Naive thymus-derived CD8-positive, alpha-beta T cell (primary cell): ENCODE measurements around the gene TRAPPC2B. TPM values are rescaled to one million over a fixed set of nuclear protein-coding genes. Genes with fewer than 3 reads are reported as not detected.

ENCODE experiments used
- ATAC-seq, 2 donors: fragments of 150-1000 bp; cut with Tn5 transposase in 1 of 2; sonication (Bioruptor Pico), chemical (Tn5 transposase) in 1 of 2; 1 replicate in 1 of 2; 2 replicates in 1 of 2; pipeline ENCODE4 v1.10.0; 2021; ENCODE audit warnings: mild to moderate bottlenecking in 2 of 2, moderate library complexity in 2 of 2
- POLR2A ChIA-PET: fragments of 350-600 bp; sonication (Branson Sonifier 250); formaldehyde crosslinking; loops from one replicate; lab custom pipeline; 2021; ENCODE audit warnings: antibody characterized with exemption; lab: Charles Lee
- DNase-seq, 10 donors: peaks; one replicate each; pipeline versions ENCODE4 v3.0.0 to v3.0.0-alpha.2; 2020 to 2022
- H3K27ac Mint-ChIP-seq, 10 donors: one replicate each; pipeline ENCODE4 v1.8.0; 2020 to 2022; ENCODE audit warnings: mild to moderate bottlenecking in 10 of 10, mixed read lengths in 10 of 10, moderate library complexity in 4 of 10, inconsistent platforms in 1 of 10
- H3K27me3 Mint-ChIP-seq, 5 donors: one replicate each; pipeline ENCODE4 v1.8.0; 2021 to 2022; ENCODE audit warnings: mixed read lengths in 5 of 5
- H3K36me3 Mint-ChIP-seq, 3 donors: one replicate each; pipeline ENCODE4 v1.8.0; 2020 to 2022; ENCODE audit warnings: mixed read lengths in 3 of 3, mild to moderate bottlenecking in 2 of 3, inconsistent platforms in 1 of 3
- H3K4me1 Mint-ChIP-seq, 4 donors: one replicate each; pipeline ENCODE4 v1.8.0; 2021 to 2022; ENCODE audit warnings: mixed read lengths in 4 of 4
- H3K4me3 Mint-ChIP-seq, 10 donors: one replicate each; pipeline ENCODE4 v1.8.0; 2020 to 2022; ENCODE audit warnings: mild to moderate bottlenecking in 10 of 10, mixed read lengths in 10 of 10, moderate library complexity in 6 of 10, inconsistent platforms in 1 of 10
- H3K9me3 Mint-ChIP-seq, 9 donors: one replicate each; pipeline ENCODE4 v1.8.0; 2020 to 2022; ENCODE audit warnings: mixed read lengths in 9 of 9, mild to moderate bottlenecking in 3 of 9, inconsistent platforms in 1 of 9, moderate library complexity in 1 of 9
- polyA plus RNA-seq, 3 donors: library from polyadenylated mRNA; unstranded; fragments of 300-500 nt; fragmentation: Illumina TruSeq; gene quantifications; one replicate each; pipeline ENCODE4 v1.2.3, GENCODE V29; 2021
- total RNA-seq, 8 experiments: library from RNA in 2 of 8; stranded (reverse) in 2 of 8; gene quantifications; one replicate each; pipeline ENCODE4 v1.2.3 and lab custom pipeline; 2021 to 2026

Gene TRAPPC2B
- total and polyA plus RNA-seq, 5 experiments from 2014 or later: 12.2 to 20.5 (median 15.6) TPM

DNA sequence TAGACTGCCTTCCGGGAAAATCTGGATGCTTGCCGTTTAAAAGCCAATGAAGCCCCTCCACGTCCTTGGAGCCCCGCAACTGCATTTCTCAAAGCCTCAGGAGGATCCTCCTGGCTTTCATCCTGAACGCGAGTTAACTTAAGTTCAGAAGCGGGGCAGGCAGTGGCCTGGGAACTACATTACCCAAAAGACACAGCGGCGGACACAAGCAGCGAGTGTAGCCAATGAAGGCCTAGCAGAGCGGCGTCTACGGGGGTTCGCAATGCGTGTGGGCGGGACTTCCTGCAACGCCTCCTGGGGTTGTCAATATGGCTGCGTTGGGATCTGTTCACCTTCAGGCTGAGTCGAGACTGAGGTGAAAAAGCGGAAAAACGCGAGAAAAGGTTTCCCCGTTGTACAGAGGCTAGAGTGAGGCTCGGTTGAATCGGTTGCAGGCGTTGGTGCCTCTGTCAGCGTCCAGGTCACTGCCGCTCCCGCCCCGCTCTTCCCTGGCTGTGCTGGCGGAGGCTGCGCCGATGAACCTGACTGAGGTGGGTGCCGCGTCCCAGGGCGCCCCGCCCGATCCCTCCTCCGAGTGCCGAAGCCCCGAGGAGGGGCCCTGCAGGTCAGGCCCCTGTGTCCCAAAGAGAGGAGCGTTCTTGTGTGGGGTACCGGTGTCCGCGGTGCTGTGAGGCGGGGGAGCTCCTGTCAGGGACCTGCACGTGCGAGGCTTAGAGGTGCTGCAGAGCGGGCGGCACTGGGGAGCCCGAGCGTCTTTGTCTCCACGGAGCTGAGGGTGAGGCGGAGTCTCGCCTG, 47.7 kb downstream of the TRAPPC2B start, which contains the start of gene ZNF17:
ZNF17 (plus strand) TSS at position 285 of the 795 bp plus-strand sequence. CDS start 2,455 bp downstream, outside the sequence.
- peaks cover 0 to 23% (median 14%) of the 10 kb centered on the region in 9 donors for H3K9me3 Mint-ChIP-seq
- H3K27me3 Mint-ChIP-seq: no peaks in the 10 kb centered on the region
- POLR2A ChIA-PET: interaction anchor here (0.6 to 0.8 kb wide), 3 partner anchors 18 to 36 kb away, joined by 3 to 5 read pairs (median 3); partner anchors contain the start of gene ZNF548
- ATAC-seq: peak; percentile 99 to 100
- peaks cover 27 to 48% (median 34%) of the 10 kb centered on the region in 4 donors for H3K4me1 Mint-ChIP-seq
- H3K27ac Mint-ChIP-seq: peak within 1 kb of the TSS; percentile 85 to 97 (median 94)
- peak within 1 kb of the TSS; percentile 92 to 97 (median 95) for H3K4me3 Mint-ChIP-seq
- DNase-seq: peak; percentile 81 to 96 (median 90)
- H3K36me3 Mint-ChIP-seq: peaks cover 16 to 40% (median 38%) of the 10 kb centered on the region in 3 donors

Other genes with a start within 250 kb of the TRAPPC2B start
- gene USP29, start 243.6 kb upstream of the TRAPPC2B start, total RNA-seq: not detected
- gene USP29, start 243.6 kb upstream of the TRAPPC2B start, polyA plus RNA-seq: not detected
- not detected for gene ZIM3, start 218.3 kb upstream of the TRAPPC2B start, total RNA-seq
- not detected for gene ZIM3, start 218.3 kb upstream of the TRAPPC2B start, polyA plus RNA-seq
- gene DUXA, start 196.1 kb upstream of the TRAPPC2B start, total RNA-seq: not detected
- not detected for gene DUXA, start 196.1 kb upstream of the TRAPPC2B start, polyA plus RNA-seq
- 10 to 100 TPM; 77.4 to 77.6 TPM for gene ZNF264, start 172.1 kb upstream of the TRAPPC2B start, total RNA-seq
- 10 to 100 TPM; 21.7 to 30.6 (median 29.2) TPM for gene ZNF264, start 172.1 kb upstream of the TRAPPC2B start, polyA plus RNA-seq
- 1 to 10 TPM; 1.0 to 2.0 TPM for gene AURKC, start 132.5 kb upstream of the TRAPPC2B start, total RNA-seq
- not detected for gene AURKC, start 132.5 kb upstream of the TRAPPC2B start, polyA plus RNA-seq
- 10 to 100 TPM; 22.3 to 24.3 TPM for gene ZNF805, start 122.9 kb upstream of the TRAPPC2B start, total RNA-seq
- 1 to 10 TPM; 3.2 to 3.8 (median 3.6) TPM for gene ZNF805, start 122.9 kb upstream of the TRAPPC2B start, polyA plus RNA-seq
- gene ZNF460, start 83.1 kb upstream of the TRAPPC2B start, total RNA-seq: 10 to 100 TPM; 74.4 to 85.3 TPM
- gene ZNF460, start 83.1 kb upstream of the TRAPPC2B start, polyA plus RNA-seq: 1 to 10 TPM; 5.4 to 9.4 (median 6.0) TPM
- 10 to 100 TPM; 13.1 to 13.7 TPM for gene ZNF543, start 43.1 kb upstream of the TRAPPC2B start, total RNA-seq
- gene ZNF543, start 43.1 kb upstream of the TRAPPC2B start, polyA plus RNA-seq: 1 to 10 TPM in 2 of 3 donors, under 1 TPM in 1; 0.98 to 6.4 (median 2.7) TPM
- 10 to 100 TPM; 17.2 TPM for gene ZNF304, start 12.3 kb upstream of the TRAPPC2B start, total RNA-seq
- 1 to 10 TPM; 1.5 to 3.3 (median 1.7) TPM for gene ZNF304, start 12.3 kb upstream of the TRAPPC2B start, polyA plus RNA-seq
- 1 to 10 TPM; 7.3 to 7.4 TPM for gene ZNF547, start within 50 bp of the TRAPPC2B start, total RNA-seq
- 1 to 10 TPM in 1 of 3 donors, under 1 TPM in 2; 0.28 to 1.2 (median 0.34) TPM for gene ZNF547, start within 50 bp of the TRAPPC2B start, polyA plus RNA-seq
- gene ZNF548, start 26.3 kb downstream of the TRAPPC2B start, total RNA-seq: 10 to 100 TPM; 91.9 to 96.6 TPM
- gene ZNF548, start 26.3 kb downstream of the TRAPPC2B start, polyA plus RNA-seq: 10 to 100 TPM; 11.8 to 16.5 (median 12.2) TPM
- gene ZNF17, start 47.6 kb downstream of the TRAPPC2B start, total RNA-seq: 10 to 100 TPM; 23.9 to 27.1 TPM
- 1 to 10 TPM; 2.9 to 5.8 (median 4.5) TPM for gene ZNF17, start 47.6 kb downstream of the TRAPPC2B start, polyA plus RNA-seq
- 10 to 100 TPM; 19.4 to 20.3 TPM for gene ZNF749, start 71.8 kb downstream of the TRAPPC2B start, total RNA-seq
- 10 to 100 TPM in 2 of 3 donors, 1 to 10 TPM in 1; 8.6 to 35.4 (median 22.2) TPM for gene ZNF749, start 71.8 kb downstream of the TRAPPC2B start, polyA plus RNA-seq
- 1 to 10 TPM; 1.4 to 2.2 TPM for gene VN1R1, start 93.6 kb downstream of the TRAPPC2B start, total RNA-seq
- under 1 TPM; 0.17 to 0.32 (median 0.20) TPM for gene VN1R1, start 93.6 kb downstream of the TRAPPC2B start, polyA plus RNA-seq
- 10 to 100 TPM; 20.9 to 23.8 TPM for gene ZNF772, start 114.0 kb downstream of the TRAPPC2B start, total RNA-seq
- 1 to 10 TPM; 2.6 to 3.4 (median 2.9) TPM for gene ZNF772, start 114.0 kb downstream of the TRAPPC2B start, polyA plus RNA-seq
- gene ZNF419, start 124.2 kb downstream of the TRAPPC2B start, total RNA-seq: 10 to 100 TPM; 29.2 to 31.2 TPM
- gene ZNF419, start 124.2 kb downstream of the TRAPPC2B start, polyA plus RNA-seq: 10 to 100 TPM in 1 of 3 donors, 1 to 10 TPM in 2; 5.6 to 12.3 (median 5.8) TPM
- gene ZNF773, start 136.4 kb downstream of the TRAPPC2B start, total RNA-seq: 10 to 100 TPM; 25.2 to 30.9 TPM
- 10 to 100 TPM in 1 of 3 donors, 1 to 10 TPM in 2; 8.7 to 18.6 (median 8.9) TPM for gene ZNF773, start 136.4 kb downstream of the TRAPPC2B start, polyA plus RNA-seq
- 10 to 100 TPM; 24.7 to 25.5 TPM for gene ZNF549, start 163.8 kb downstream of the TRAPPC2B start, total RNA-seq
- gene ZNF549, start 163.8 kb downstream of the TRAPPC2B start, polyA plus RNA-seq: 1 to 10 TPM; 6.3 to 9.1 (median 8.6) TPM
- 10 to 100 TPM; 49.5 to 51.1 TPM for gene ZNF550, start 196.3 kb downstream of the TRAPPC2B start, total RNA-seq
- 10 to 100 TPM in 1 of 3 donors, 1 to 10 TPM in 2; 4.1 to 17.8 (median 6.1) TPM for gene ZNF550, start 196.3 kb downstream of the TRAPPC2B start, polyA plus RNA-seq
- gene ZNF416, start 215.4 kb downstream of the TRAPPC2B start, total RNA-seq: 10 to 100 TPM; 14.4 to 16.0 TPM
- 1 to 10 TPM; 4.1 to 7.6 (median 4.3) TPM for gene ZNF416, start 215.4 kb downstream of the TRAPPC2B start, polyA plus RNA-seq
- 10 to 100 TPM; 23.9 to 24.9 TPM for gene ZIK1, start 220.6 kb downstream of the TRAPPC2B start, total RNA-seq
- gene ZIK1, start 220.6 kb downstream of the TRAPPC2B start, polyA plus RNA-seq: 10 to 100 TPM in 1 of 3 donors, 1 to 10 TPM in 2; 4.2 to 11.4 (median 7.9) TPM
- gene ZNF530, start 236.3 kb downstream of the TRAPPC2B start, total RNA-seq: 10 to 100 TPM; 11.6 to 14.2 TPM
- 1 to 10 TPM in 2 of 3 donors, under 1 TPM in 1; 0.98 to 5.6 (median 5.4) TPM for gene ZNF530, start 236.3 kb downstream of the TRAPPC2B start, polyA plus RNA-seq